NCI-H82 treated with DMSO at 0.1 percent for 48 hours (cell line): Measurements from ENCODE around the gene ZNF473.
A peak's percentile ranks its signal among the peaks of the same experiment; 100 is the strongest.

Experiments
- DNase-seq: peaks from one replicate; lab custom pipeline; 2025; ENCODE audit not compliant: unreplicated experiment; lab: John Stamatoyannopoulos, UW

The ZNF473 gene

GRCh38 chr19:50003254-50003788 lies 22.5 kb upstream of the ZNF473 start:
- DNase-seq = no peak

- no peak for DNase-seq
Observed at GRCh38 chr19:50003810-50004419, 21.9 kb upstream of the ZNF473 start.

- no peak for DNase-seq
Observed at GRCh38 chr19:50005428-50005827, 20.4 kb upstream of the ZNF473 start.

- no peak for DNase-seq
Observed at GRCh38 chr19:50007170-50007569, 18.6 kb upstream of the ZNF473 start.

GRCh38 chr19:50007947-50008346 lies 17.9 kb upstream of the ZNF473 start:
- DNase-seq = no peak

GRCh38 chr19:50008532-50008931 lies 17.3 kb upstream of the ZNF473 start:
- DNase-seq = no peak

GRCh38 chr19:50016225-50016807 lies 9.5 kb upstream of the ZNF473 start:
- DNase-seq = no peak

- DNase-seq = no peak
Observed at GRCh38 chr19:50020481-50020880, 5.3 kb upstream of the ZNF473 start.

GRCh38 chr19:50022823-50023222 lies 3.0 kb upstream of the ZNF473 start:
- no peak for DNase-seq

- no peak for DNase-seq
Observed at GRCh38 chr19:50024719-50025021, 1.1 kb upstream of the ZNF473 start.

- DNase-seq = peak; percentile 100
Observed at GRCh38 chr19:50025022-50025793, 597 bp upstream of the ZNF473 start, which contains the start of gene VRK3. VRK3 (minus strand) TSS chr19:50025372; CDS start chr19:50016162, 9,210 bp downstream.

GRCh38 chr19:50026550-50026906 lies 723 bp downstream of the ZNF473 start:
- DNase-seq = no peak

- no peak for DNase-seq
Observed at GRCh38 chr19:50030225-50030624, 4.4 kb downstream of the ZNF473 start.

GRCh38 chr19:50030937-50031336 lies 5.1 kb downstream of the ZNF473 start:
- no peak for DNase-seq

GRCh38 chr19:50036908-50037307 lies 11.1 kb downstream of the ZNF473 start:
- no peak for DNase-seq

GRCh38 chr19:50039968-50040367 lies 14.2 kb downstream of the ZNF473 start:
- DNase-seq = no peak

- no peak for DNase-seq
Observed at GRCh38 chr19:50040967-50041366, 15.2 kb downstream of the ZNF473 start.

- no peak for DNase-seq
Observed at GRCh38 chr19:50042363-50043024, 16.7 kb downstream of the ZNF473 start.

- no peak for DNase-seq
Observed at GRCh38 chr19:50043967-50044366, 18.2 kb downstream of the ZNF473 start.

- no peak for DNase-seq
Observed at GRCh38 chr19:50044922-50045321, 19.1 kb downstream of the ZNF473 start.

GRCh38 chr19:50046649-50047503 lies 21.1 kb downstream of the ZNF473 start:
- DNase-seq = no peak
